DND-41 (cell line): Measurements from ENCODE around the gene LGR4.

Source experiments
- CTCF ChIP-seq: IDR thresholded peaks from 2 replicates; pipeline ENCODE4 v1.5.1; 2012; ENCODE audit warnings: borderline replicate concordance, low read length, moderate library complexity, mild to moderate bottlenecking; ENCODE audit not compliant: poor library complexity, severe bottlenecking; ENCODE audit errors: extremely low read depth
- EZH2 ChIP-seq: IDR thresholded peaks from 3 replicates; pipeline ENCODE4 v1.6.1; 2012; ENCODE audit warnings: borderline replicate concordance, low read depth, mild to moderate bottlenecking, moderate library complexity, low read length, inconsistent platforms; ENCODE audit not compliant: severe bottlenecking

DNA sequence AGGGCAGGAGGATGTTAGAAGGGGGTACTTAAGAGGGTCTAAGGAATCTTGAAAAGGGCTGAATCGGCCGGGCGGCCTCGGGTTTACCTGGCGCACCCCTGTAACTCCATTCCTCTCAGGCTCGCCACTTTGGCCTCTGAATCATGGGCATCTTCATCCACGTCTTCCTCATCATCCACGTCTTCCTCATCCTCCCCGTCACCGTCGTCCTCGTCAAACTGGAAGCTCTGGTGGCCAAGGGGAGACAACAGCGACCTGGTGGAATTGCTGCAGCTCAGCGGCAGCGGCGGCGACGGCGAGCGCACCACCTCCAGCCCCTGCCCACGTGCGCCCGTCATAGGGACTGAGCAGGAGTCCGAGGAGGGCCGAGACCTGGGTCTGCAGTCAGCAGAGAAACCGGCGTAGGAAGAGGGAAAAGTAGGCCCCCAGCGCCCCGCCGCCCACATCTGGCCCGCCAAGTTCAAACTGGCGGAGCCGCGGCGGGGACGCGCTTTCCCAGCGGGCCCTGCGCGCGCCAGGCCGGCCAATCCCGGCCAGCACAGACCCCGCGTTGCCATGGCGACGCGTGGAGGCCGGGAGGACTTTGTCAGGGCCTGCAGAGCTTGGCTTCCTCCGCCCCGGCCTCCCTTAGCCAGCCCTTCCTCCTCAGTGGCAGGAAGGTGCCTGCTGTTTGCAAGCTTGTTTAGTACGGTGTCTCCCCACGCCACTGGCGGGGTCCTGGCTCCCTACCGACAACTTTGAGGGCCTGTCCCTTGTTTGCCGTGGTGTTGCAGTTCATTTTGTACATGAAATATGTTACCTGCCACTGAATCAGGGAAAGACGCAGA, 109.6 kb downstream of the LGR4 start, which contains the start of gene CCDC34:
- no peak for TF ChIP-seq CTCF
- TF ChIP-seq EZH2, result no peak
